ENCODE results near the gene DGKI. TPM values are rescaled to one million over a fixed set of nuclear protein-coding genes. Genes with fewer than 3 reads are reported as not detected.

DGKI gene
- total RNA-seq, 4 donors from 2014 or later = 0.98 to 7.3 (median 2.7) TPM

DNA sequence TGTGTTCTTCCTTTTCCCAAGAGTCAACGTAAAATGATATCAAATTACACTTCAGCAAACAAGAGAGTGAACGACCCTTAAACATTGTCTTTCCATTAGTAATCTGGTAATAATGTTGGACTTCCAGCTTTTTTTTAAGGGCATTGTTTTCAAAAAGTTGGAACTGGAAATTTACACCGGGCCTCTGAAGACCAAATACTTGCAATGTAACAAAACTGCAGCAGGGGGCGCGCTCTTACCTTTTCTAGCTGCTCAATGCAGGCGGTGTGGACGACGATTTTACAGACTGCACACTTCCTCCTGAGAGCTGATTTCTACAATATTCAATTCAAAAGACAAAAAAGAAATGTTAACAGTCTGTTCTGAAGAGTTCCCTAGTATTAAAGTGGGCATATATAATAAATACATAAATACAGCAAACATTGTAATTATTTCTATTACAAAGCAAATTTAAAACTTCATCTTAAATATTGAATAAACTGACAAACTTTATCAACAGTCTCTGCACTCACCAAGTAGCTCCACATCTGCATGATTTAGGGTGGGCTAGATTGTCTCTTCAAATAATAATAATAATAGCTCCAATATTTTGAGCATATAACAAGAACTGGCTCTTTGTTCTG, 190.4 kb downstream of the DGKI start:
- TF ChIP-seq, protein P1, sequence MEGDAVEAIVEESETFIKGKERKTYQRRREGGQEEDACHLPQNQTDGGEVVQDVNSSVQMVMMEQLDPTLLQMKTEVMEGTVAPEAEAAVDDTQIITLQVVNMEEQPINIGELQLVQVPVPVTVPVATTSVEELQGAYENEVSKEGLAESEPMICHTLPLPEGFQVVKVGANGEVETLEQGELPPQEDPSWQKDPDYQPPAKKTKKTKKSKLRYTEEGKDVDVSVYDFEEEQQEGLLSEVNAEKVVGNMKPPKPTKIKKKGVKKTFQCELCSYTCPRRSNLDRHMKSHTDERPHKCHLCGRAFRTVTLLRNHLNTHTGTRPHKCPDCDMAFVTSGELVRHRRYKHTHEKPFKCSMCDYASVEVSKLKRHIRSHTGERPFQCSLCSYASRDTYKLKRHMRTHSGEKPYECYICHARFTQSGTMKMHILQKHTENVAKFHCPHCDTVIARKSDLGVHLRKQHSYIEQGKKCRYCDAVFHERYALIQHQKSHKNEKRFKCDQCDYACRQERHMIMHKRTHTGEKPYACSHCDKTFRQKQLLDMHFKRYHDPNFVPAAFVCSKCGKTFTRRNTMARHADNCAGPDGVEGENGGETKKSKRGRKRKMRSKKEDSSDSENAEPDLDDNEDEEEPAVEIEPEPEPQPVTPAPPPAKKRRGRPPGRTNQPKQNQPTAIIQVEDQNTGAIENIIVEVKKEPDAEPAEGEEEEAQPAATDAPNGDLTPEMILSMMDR (IDR thresholded peaks at IDR 0.05; ENCODE audit: low read depth) = no peak

DNA sequence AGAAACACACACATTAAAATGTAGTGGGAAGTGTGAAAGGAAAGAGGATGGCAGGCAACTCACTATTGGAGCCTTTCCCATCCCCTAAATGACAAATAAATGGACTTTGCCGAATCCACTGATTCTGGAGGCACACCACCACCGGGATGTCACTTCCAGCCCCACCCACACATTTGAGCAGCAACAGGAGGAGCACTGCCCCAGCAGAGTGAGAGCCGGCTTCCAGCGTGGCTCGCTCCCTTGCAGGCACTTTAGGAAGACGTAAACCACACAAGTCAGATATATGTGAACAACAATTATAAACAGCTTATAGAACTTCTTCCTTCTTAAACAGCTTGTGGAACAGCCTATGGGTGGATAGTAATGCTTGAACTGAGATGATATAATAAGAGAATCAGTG, 191.0 kb downstream of the DGKI start:
- TF ChIP-seq, protein P1 (IDR thresholded peaks at IDR 0.05; ENCODE audit: low read depth) = no peak

DNA sequence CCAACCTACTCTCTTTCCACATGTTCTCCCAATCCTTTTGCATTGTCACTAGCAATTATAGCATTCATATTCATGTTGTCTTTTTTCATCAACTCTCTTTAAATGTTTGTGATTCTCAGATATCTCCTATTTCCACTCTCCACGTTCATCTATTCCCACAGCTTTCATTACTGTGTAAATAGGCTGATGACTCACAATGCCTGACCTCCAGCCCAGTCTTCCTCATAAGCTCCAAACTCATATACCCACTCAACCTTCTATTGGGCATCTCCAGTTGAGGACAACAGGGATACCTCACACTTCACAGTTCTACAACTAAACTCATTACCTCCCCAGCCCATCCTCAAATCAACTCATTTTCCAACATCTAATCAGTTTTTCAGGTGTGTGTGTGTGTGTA, 194.1 kb downstream of the DGKI start:
- TF ChIP-seq, protein P1 (IDR thresholded peaks at IDR 0.05; ENCODE audit: low read depth) = no peak

DNA sequence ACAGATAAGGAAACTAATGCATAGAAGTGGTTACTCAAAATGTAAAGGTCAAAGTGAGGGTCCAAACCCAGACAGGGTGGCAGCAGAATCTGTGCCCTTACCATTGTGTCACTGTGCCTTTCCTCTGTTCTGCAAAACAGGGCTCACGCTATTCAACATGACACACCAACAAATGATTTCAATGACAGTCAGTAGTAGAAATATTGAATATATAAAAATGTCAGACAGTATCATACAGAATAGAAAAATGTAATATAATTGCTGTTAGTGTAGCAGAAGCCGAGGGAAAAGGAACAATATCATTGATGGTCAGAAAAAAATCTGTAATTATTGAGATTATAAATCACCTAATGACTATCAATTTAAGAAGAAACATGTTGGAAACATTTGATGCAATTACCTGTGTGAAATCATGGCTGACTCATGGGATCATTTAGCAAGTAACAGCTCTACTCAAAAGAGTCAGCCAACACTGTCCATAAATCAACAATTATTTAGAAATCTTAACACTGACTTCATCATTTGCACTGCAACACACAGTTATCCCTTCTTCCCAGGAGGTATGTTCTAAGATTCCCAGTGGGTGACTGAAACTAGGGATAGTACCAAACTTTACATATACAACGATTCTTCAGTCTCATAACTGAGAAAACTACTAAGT, 198.7 kb downstream of the DGKI start:
- TF ChIP-seq, protein P1 (IDR thresholded peaks at IDR 0.05; ENCODE audit: low read depth) = no peak

DNA sequence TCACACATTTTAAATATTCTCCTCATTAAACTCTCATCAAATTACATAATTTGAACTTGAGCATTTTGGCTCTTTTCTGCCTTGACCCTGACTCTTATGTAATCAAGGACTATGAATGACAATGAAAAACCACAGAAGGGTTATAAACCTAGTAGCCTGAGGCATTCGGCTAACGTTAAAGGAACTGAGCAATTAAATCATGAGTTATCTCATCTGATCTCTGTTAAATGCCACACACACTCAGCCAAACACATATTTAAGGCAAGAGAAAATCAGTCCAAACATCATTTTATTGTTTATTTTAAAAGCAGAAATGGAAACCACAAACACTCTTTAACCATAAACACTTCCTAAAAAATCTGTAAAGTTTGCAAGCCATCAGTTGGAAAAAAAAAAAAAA, 204.3 kb downstream of the DGKI start:
- TF ChIP-seq, protein P1 (IDR thresholded peaks at IDR 0.05; ENCODE audit: low read depth) = no peak

DNA sequence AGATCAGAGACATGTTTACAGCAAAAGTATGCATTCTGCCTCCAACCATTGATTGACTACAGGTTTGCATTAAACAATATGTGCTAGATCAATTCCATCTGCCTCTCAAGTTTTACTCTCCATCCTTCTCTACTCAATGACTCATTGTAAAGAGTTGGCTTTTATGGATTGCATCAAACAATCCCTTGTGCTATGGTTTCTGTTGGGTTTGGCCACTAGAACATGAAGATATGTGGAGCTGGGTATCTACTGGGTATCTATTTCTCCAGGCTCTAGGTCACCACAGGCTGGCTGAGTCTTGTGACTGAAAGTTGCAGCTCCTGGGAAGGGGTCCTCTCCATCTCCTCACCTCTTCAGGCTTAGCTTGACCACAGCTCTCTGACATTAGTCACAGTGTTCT, 204.7 kb downstream of the DGKI start:
- TF ChIP-seq, protein P1 (IDR thresholded peaks at IDR 0.05; ENCODE audit: low read depth) = no peak

DNA sequence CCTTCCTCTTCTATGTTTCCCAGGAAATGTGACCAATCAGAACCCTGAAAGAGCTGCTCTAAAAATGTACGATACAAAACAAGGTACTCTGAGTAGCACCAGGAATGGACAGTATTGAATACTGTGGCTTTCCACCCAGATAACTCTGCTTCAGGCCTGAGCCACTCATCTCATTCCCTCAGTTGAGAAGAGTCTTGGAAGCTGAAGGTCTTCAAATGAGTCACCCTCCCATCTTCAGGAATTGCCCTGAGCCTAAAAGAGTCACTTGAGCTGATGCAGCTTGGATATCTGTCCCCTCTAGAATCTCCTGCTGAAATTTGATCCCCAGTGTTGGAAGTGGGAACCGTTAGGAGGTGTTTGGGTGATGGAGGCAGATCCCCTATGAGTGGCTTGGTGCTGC, 210.4 kb downstream of the DGKI start:
- TF ChIP-seq, protein P1 (IDR thresholded peaks at IDR 0.05; ENCODE audit: low read depth) = no peak

Measured in subcutaneous adipose tissue (tissue), 4 donors.